SKM-1 treated with dmso at 0.1 percent for 144 hours (cell line): ENCODE measurements around the gene CYTH3.
"Not testable (repeated sequence)": the region's sequence is repeated elsewhere in the genome, so short reads cannot be mapped to it uniquely, and the experiment has no call there.

Experiments used
- DNase-seq: peaks from one replicate; lab custom pipeline; 2025; ENCODE audit not compliant: unreplicated experiment; lab: John Stamatoyannopoulos, UW

Gene CYTH3

GRCh38 chr7:6283391-6284054 lies 11.1 kb upstream of the CYTH3 start:
- not testable (repeated sequence) for DNase-seq

GRCh38 chr7:6279937-6280336 lies 7.5 kb upstream of the CYTH3 start:
- no peak for DNase-seq

GRCh38 chr7:6279341-6279740 lies 6.9 kb upstream of the CYTH3 start:
- DNase-seq, result no peak

GRCh38 chr7:6278749-6279310 lies 6.4 kb upstream of the CYTH3 start:
- DNase-seq, result no peak

DNA sequence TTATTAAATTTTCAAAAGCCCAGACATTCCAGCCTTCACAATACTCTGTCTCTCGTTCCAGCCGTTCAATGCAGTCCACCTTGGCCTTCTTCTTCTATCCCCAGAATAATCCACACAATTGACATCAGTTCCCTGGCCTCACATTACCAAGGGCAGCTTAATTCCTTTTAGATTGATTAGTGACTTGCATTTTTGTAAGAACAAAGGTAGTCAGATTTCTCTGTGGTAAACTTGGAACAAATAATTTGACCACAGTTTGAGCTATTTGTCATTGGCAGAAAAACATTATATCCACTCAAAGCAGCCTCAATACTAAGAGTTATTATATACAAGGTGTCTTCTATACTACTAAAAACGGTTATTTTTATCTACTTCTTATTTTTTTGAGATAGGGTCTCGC lies 5.1 kb upstream of the CYTH3 start:
- DNase-seq, result no peak

DNA sequence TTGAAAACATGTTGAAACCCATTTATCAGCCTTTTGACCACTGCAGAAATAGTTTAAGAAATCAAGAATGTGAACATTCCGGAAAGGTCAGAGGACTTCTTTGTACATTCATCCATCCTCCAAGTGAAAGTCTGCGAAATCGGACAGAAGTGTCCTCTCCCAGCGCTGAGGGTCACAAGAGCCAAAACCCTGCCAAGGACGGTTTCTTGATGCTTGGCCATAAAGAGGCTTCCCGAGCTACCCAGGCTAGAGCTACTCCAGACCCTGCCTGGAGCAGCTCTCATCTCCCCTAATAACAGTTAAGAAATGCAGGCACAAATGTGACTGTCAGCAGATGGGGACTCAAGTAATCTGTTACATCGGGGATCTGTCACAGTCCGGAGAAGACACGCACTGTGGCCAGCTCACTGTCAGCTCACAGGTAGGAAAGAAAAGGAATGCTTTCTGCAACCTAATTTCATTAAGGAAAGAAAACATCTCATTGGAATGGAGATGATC lies 4.5 kb upstream of the CYTH3 start:
- no peak for DNase-seq

- DNase-seq, result no peak
These were observed 2.3 kb upstream of the CYTH3 start for GRCh38 chr7:6274743-6275142.

GRCh38 chr7:6273917-6274630 lies 1.6 kb upstream of the CYTH3 start:
- no peak for DNase-seq

DNA sequence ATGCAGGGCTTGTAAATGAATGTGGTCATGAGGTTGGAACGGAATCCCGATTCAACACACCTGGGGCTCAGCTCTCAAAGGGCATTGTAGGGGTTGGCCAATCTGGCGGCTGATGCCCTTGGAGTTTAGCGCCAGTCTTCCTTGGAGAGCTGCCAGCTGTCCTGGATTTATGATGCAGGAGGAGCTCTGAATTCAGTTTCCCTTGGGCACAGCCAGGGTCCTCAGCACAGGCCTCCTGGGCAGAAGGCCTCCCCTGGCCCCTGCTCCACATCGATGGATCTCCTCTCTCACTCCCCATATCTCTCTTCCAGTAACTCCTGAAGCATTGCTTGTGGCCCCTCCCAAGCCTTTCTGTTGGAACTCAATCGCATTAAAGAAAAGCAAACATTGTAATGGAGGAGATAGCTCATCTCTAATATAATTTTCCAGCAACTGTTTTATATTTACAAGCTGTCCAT lies 985 bp upstream of the CYTH3 start:
- DNase-seq, result no peak

DNA sequence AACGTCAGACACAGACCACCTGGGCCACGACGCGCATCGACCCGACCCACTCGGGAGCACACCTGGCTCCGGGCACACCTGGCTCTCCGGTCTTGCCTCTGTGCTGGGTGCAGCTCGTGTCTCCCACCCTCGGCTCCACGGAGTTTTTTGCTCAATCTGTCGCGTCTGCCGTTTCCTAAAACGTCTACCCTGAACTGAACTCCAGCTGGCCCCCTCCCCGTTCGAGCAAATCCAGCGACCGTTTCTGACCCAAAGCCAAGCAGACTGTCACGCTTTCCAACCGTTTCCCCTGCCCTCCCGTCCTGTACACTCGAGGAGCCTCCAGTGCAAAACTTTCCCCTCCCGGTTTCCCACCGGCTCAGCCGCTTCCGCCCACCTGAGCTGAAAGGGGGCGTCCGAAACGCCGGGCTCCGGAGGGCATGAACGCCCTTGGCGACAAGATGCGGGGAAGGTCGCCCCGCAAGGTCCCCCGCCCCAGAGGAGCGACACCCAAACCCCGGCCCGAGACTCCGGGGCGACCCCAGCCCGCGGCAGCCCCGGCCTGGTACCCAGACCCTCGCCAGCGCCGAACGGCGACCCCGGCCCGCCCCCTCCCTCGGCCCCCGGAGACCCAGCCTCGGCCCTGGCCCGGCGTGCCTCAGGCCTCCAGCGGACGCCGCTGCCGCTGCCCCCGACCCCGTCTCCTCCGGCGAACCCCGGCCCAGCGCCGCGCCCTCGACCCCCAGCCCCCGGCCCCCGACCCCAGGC lies 557 bp downstream of the CYTH3 start:
- DNase-seq, result no peak

- peak; percentile 9 for DNase-seq
These were observed 1.3 kb downstream of the CYTH3 start for GRCh38 chr7:6271060-6271658.

GRCh38 chr7:6269527-6269926 lies 2.9 kb downstream of the CYTH3 start:
- no peak for DNase-seq

- DNase-seq, result no peak
These were observed 3.5 kb downstream of the CYTH3 start for GRCh38 chr7:6268907-6269306.

- no peak for DNase-seq
These were observed 4.2 kb downstream of the CYTH3 start for GRCh38 chr7:6268023-6268900.

- no peak for DNase-seq
These were observed 5.7 kb downstream of the CYTH3 start for GRCh38 chr7:6266699-6267098.

DNA sequence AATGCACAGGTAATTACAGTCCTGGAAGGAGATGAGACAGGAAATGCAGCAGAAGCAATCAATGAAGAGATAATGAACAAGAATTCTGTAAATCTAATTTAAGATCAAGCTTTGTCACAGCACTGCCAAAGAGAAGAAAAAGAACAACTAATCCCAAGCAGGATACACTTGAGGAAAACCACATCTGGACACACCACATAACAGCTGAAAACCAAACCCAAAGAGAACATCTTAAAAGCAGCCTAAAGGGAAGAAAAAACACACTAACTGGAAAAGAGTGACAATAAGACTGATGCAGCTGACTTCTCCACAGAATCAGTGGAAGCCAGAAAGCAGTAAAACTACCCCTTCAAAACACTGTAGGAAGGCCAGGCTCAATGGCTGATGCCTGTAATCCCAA lies 10.2 kb downstream of the CYTH3 start:
- DNase-seq, result no peak

DNA sequence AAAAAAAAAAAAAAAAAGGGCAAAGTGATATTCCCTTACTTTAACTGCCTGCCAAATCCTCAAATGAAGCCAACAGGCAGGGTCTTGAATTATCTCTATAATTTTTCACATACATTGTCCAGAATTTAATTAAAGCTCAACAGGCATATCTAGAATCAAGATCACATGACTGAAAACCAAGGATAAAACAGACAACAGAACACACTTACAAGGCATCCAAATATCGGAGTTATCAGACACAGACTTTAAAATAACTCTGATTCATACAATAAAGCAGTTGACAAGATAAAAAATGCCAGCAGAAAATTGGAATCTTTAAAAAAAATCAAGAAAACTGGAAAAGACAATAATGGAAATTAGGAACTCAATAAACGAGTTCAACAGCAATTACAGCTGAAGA lies 10.7 kb downstream of the CYTH3 start:
- no peak for DNase-seq

GRCh38 chr7:6260291-6261187 lies 11.9 kb downstream of the CYTH3 start:
- DNase-seq, result no peak

- DNase-seq, result no peak
These were observed 13.2 kb downstream of the CYTH3 start for GRCh38 chr7:6259257-6259656.
